Subcutaneous adipose tissue (tissue), 4 donors: ENCODE data around the gene SPANXN4. TPM values are rescaled to one million over a fixed set of nuclear protein-coding genes. Genes with fewer than 3 reads are reported as not detected.

Source experiments
- total RNA-seq, 4 donors: library from RNA; depleted of rRNA; stranded (reverse); fragments of >200 nt; gene quantifications; one replicate each; pipeline ENCODE4 v1.1.0, GENCODE V29; 2016
- TF ChIP-seq, protein P1 (sequence below): fragments of 450-650 bp; IDR thresholded peaks from one replicate; pipeline ENCODE4 v1.5.1; 2016; ENCODE audit warnings: low read depth, mild to moderate bottlenecking, control low read depth, antibody characterized with exemption, moderate library complexity

SPANXN4 gene, protein sequence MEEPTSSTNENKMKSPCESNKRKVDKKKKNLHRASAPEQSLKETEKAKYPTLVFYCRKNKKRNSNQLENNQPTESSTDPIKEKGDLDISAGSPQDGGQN
- total RNA-seq: not detected

DNA sequence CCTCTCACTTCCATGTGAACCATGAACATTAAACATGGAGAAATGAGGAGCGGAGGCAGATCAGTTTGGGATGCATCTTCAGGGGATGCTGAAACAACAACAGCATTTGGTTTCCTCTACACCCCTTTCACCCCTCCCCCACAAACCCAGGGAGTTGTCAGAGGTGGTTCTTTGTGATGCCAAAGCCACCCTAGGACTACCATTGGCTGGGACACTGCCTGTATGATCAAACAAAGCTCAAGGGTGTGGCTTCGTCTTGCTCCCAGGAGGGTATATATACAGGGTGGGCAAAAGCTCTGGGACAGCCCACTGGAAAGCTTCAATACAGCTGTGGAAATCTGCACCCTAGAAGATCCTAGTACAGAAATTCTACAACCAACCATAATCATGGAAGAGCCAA, at the start of gene SPANXN4:
Gene SPANXN4, plus strand, starts transcription at position 301 of the 400 bp plus-strand sequence. Its CDS starts 87 bp downstream, at position 388.
- TF ChIP-seq, protein P1, sequence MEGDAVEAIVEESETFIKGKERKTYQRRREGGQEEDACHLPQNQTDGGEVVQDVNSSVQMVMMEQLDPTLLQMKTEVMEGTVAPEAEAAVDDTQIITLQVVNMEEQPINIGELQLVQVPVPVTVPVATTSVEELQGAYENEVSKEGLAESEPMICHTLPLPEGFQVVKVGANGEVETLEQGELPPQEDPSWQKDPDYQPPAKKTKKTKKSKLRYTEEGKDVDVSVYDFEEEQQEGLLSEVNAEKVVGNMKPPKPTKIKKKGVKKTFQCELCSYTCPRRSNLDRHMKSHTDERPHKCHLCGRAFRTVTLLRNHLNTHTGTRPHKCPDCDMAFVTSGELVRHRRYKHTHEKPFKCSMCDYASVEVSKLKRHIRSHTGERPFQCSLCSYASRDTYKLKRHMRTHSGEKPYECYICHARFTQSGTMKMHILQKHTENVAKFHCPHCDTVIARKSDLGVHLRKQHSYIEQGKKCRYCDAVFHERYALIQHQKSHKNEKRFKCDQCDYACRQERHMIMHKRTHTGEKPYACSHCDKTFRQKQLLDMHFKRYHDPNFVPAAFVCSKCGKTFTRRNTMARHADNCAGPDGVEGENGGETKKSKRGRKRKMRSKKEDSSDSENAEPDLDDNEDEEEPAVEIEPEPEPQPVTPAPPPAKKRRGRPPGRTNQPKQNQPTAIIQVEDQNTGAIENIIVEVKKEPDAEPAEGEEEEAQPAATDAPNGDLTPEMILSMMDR: no peak

DNA sequence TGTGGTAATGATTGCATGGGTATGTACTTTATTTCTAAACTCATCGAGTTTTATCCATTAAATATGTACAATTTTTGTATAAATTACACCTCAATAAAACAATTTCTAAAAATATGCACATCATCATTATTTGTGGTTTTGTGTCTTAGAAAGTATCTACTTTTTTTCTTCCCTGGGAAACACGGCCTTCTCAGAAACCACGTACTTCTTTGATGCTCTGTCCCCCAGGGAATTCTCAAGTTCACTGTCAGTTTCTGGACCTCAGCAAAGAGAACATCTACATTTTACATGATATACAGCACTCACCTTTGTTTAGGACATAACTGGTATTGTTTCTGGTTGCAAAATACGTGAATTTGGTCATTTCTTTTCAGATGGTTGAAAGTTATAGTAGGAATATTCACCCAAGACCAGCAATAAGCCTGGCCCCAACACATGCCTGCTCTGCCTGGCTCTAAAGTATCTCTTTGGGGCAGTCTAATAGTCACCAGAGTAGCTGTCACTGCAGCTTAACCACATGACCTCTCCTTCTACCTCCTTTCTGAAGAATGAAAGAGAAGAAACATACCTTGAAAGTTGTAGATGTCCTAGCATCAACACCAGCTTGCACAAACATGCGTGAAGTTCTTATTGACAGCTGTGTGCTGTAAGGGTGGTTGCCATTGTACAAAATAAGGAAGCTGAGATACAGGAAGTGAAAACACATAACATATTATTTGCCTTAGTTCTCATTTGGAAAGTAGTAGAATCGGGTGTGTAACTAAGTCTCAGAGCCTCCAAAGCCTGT, 48.4 kb upstream of the SPANXN4 start:
- TF ChIP-seq, protein P1: no peak

DNA sequence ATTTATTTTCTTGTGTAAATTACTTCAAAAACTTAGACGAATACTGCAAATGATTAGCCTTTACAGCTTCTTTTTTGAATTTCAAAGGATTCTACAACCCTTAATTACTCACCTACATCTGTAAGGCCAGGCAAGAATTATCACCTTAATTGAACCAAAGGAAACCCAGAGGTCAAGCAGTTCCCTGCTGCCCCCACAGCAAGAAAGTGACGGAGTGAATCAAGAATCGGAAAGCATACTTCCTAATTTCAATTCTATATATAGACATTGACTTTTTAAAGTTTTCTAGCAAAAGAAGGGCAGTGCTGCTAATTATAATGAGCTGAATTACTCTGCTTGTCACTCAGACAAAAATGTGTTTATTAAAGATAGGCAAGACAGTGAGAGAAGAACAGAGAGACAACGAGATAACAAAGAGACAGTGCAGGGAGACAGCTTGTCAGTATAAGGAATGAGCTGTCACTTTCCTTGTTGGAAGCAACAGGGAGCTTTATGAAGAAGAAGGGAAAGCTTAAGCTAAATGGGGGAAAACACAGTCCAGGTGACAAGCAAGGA, 47.5 kb upstream of the SPANXN4 start:
- TF ChIP-seq, protein P1: no peak

DNA sequence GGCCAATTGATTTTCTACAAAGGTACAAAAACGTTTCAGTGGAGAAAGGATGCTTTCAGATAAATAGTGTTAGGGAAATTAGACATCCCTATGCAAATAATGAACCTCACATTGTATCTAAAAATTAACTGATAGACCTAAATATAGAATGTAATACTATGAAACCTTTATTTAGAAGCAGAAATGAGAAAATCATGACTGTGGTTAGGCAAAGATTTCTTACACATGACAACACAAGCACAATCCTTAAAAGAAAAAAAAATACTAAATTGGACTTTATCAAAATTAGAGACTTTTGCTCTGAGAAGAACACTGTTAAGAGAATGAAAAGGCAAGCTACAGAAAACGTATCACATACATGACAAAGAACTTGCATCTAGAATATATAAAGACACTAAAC, 43.0 kb upstream of the SPANXN4 start:
- TF ChIP-seq, protein P1: no peak

DNA sequence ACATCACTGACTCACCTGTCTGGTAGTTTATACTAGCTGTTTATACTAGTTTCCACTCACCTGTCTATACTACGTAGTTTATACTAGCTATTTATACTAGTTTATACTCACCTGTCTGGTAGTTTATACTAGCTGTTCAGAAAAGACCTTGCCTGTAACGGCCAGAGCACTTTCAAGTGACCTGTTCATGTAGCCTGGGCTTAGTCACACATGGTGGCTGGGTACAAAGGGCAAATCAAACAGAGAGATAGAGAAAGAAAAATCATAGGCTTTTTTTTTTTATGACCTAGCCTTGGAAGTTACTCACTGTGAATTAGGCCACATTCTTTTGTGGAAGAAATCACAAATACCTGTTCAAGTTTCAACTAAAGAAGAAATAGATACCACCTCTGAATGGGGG, 30.7 kb upstream of the SPANXN4 start:
- TF ChIP-seq, protein P1: no peak

DNA sequence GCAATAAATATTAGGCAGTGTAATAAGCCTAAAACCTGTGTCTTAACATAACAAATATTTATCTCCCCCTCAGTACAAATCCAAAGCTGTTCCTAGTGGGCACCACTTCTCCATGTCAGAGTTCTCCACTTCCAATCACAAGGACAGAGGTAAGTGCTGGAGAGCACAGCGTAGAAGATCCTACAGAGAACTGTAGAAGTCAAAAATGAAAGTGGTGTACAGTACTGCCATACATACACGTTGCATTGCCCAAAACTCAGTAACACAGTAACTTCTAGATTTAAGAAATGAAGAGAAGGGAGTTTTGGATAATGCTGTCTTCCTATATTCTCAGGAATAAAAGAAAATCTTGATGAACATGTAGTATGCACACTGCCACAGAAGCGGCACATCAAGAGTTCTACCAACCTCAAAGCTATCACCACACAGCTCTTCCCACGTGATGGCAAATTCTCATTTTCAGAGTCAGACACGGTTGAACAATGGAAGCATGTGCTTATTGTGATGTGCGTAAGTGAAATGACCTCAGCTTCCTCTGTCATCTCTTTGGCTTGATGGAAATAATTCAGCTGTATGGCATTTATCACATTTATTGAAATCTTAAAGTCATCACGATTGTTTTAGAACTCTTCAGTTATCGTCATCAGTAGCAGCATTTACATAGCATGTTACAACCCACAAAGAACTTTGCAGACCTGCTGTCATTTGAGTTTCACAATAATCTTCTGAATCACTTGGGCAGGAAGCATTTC, 27.1 kb upstream of the SPANXN4 start:
- TF ChIP-seq, protein P1: no peak

DNA sequence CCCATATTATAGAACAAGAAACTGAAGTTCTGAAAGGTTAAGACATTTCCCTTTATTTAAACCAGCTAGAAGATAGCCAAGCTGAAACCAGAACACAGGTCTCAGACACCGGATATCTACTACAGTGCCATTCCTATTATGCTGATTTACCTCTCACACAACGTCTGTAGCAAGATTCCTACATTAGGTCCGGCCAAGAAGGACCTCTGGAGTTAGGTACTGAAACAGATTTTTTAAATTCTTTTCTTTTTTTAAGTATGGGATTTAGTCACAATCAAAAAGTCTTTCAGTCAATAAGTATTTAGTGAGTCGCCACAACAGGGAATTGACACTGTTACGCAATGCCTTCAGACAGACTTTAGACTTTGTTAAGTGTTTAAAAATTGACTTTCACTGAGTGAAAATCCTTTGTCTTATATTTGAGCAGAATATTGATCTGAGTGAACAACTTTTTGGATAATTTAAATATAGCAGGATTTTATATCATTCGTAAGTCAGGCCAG, 26.5 kb upstream of the SPANXN4 start:
- TF ChIP-seq, protein P1: no peak
